HEK293 (cell line): ENCODE data around the gene IL3.
A peak's percentile ranks its signal among the peaks of the same experiment; 100 is the strongest.

Source experiments
- CTCF ChIP-seq: fragments of 450-650 bp; formaldehyde crosslinking; IDR thresholded peaks from 2 replicates; pipeline ENCODE4 v1.5.1; 2016; ENCODE audit warnings: missing biosample characterization, missing genetic modification characterization
- IKZF3 ChIP-seq: fragments of 450-650 bp; IDR thresholded peaks from 2 replicates; pipeline ENCODE4 v1.5.0; 2018; ENCODE audit warnings: missing biosample characterization, mild to moderate bottlenecking, missing genetic modification characterization, moderate library complexity
- KLF1 ChIP-seq: fragments of 450-650 bp; formaldehyde crosslinking; IDR thresholded peaks from 2 replicates; pipeline ENCODE4 v1.5.1; 2016; ENCODE audit warnings: missing biosample characterization, missing genetic modification characterization
- KLF10 ChIP-seq: fragments of 450-650 bp; IDR thresholded peaks from 2 replicates; pipeline ENCODE4 v1.5.1; 2018; ENCODE audit warnings: missing biosample characterization, mild to moderate bottlenecking, missing genetic modification characterization
- KLF16 ChIP-seq: fragments of 450-650 bp; formaldehyde crosslinking; IDR thresholded peaks from 2 replicates; pipeline ENCODE4 v1.5.1; 2017; ENCODE audit warnings: missing biosample characterization, missing genetic modification characterization
- KLF17 ChIP-seq: fragments of 450-650 bp; formaldehyde crosslinking; IDR thresholded peaks from 2 replicates; pipeline ENCODE4 v1.5.1; 2016; ENCODE audit warnings: missing biosample characterization, missing genetic modification characterization
- KLF8 ChIP-seq: fragments of 450-650 bp; formaldehyde crosslinking; IDR thresholded peaks from 2 replicates; pipeline ENCODE4 v1.5.1; 2016; ENCODE audit warnings: missing biosample characterization, missing genetic modification characterization
- MZF1 ChIP-seq: fragments of 450-650 bp; formaldehyde crosslinking; IDR thresholded peaks from 2 replicates; pipeline ENCODE4 v1.5.1; 2017; ENCODE audit warnings: missing biosample characterization, missing genetic modification characterization, borderline replicate concordance
- PRDM6 ChIP-seq: fragments of 450-650 bp; formaldehyde crosslinking; IDR thresholded peaks from 2 replicates; pipeline ENCODE4 v1.5.1; 2017; ENCODE audit warnings: missing biosample characterization, missing genetic modification characterization
- SCRT1 ChIP-seq: fragments of 450-650 bp; formaldehyde crosslinking; IDR thresholded peaks from 2 replicates; pipeline ENCODE4 v1.5.1; 2016; ENCODE audit warnings: missing biosample characterization, missing genetic modification characterization, borderline replicate concordance
- SCRT2 ChIP-seq: fragments of 450-650 bp; formaldehyde crosslinking; IDR thresholded peaks from 2 replicates; pipeline ENCODE4 v1.5.1; 2016; ENCODE audit warnings: missing biosample characterization, missing genetic modification characterization
- SP2 ChIP-seq: fragments of 450-650 bp; formaldehyde crosslinking; IDR thresholded peaks from 2 replicates; pipeline ENCODE4 v1.5.1; 2016; ENCODE audit warnings: missing biosample characterization, missing genetic modification characterization
- SP7 ChIP-seq: fragments of 450-650 bp; formaldehyde crosslinking; IDR thresholded peaks from 2 replicates; pipeline ENCODE4 v1.5.1; 2016; ENCODE audit warnings: missing biosample characterization, missing genetic modification characterization
- YY1 ChIP-seq: fragments of 450-650 bp; formaldehyde crosslinking; IDR thresholded peaks from 2 replicates; pipeline ENCODE4 v1.5.1; 2018; ENCODE audit warnings: missing biosample characterization, missing genetic modification characterization
- ZBTB1 ChIP-seq: fragments of 450-650 bp; formaldehyde crosslinking; IDR thresholded peaks from 2 replicates; pipeline ENCODE4 v1.5.1; 2016; ENCODE audit warnings: missing biosample characterization, missing genetic modification characterization
- ZBTB17 ChIP-seq: fragments of 450-650 bp; formaldehyde crosslinking; IDR thresholded peaks from 2 replicates; pipeline ENCODE4 v1.5.1; 2016; ENCODE audit warnings: missing biosample characterization, missing genetic modification characterization
- ZBTB48 ChIP-seq: fragments of 450-650 bp; formaldehyde crosslinking; IDR thresholded peaks from 2 replicates; pipeline ENCODE4 v1.5.1; 2016; ENCODE audit warnings: missing biosample characterization, missing genetic modification characterization
- ZBTB7A ChIP-seq: fragments of 450-650 bp; formaldehyde crosslinking; IDR thresholded peaks from 2 replicates; pipeline ENCODE4 v1.5.1; 2016; ENCODE audit warnings: low read depth, missing biosample characterization, missing genetic modification characterization
- ZNF155 ChIP-seq: fragments of 450-650 bp; formaldehyde crosslinking; IDR thresholded peaks from 2 replicates; pipeline ENCODE4 v1.5.1; 2016; ENCODE audit warnings: missing biosample characterization, missing genetic modification characterization
- ZNF157 ChIP-seq: fragments of 450-650 bp; formaldehyde crosslinking; IDR thresholded peaks from 2 replicates; pipeline ENCODE4 v1.5.1; 2016; ENCODE audit warnings: missing biosample characterization, missing genetic modification characterization
- ZNF280D ChIP-seq: fragments of 450-650 bp; formaldehyde crosslinking; IDR thresholded peaks from 2 replicates; pipeline ENCODE4 v1.5.1; 2016; ENCODE audit warnings: missing biosample characterization, missing genetic modification characterization
- ZNF335 ChIP-seq: fragments of 450-650 bp; formaldehyde crosslinking; conservative IDR thresholded peaks from 2 replicates; pipeline ENCODE4 v1.5.1; 2016; ENCODE audit warnings: missing biosample characterization, missing genetic modification characterization
- ZNF48 ChIP-seq: fragments of 450-650 bp; formaldehyde crosslinking; IDR thresholded peaks from 2 replicates; pipeline ENCODE4 v1.5.1; 2016; ENCODE audit warnings: missing biosample characterization, missing genetic modification characterization
- ZNF514 ChIP-seq: fragments of 450-650 bp; formaldehyde crosslinking; IDR thresholded peaks from 2 replicates; pipeline ENCODE4 v1.5.1; 2016; ENCODE audit warnings: missing biosample characterization, missing genetic modification characterization
- ZNF521 ChIP-seq: fragments of 450-650 bp; formaldehyde crosslinking; IDR thresholded peaks from 2 replicates; pipeline ENCODE4 v1.5.1; 2017; ENCODE audit warnings: missing biosample characterization, mild to moderate bottlenecking, missing genetic modification characterization
- ZNF530 ChIP-seq: fragments of 450-650 bp; formaldehyde crosslinking; IDR thresholded peaks from 2 replicates; pipeline ENCODE4 v1.5.1; 2016; ENCODE audit warnings: low read depth, missing biosample characterization, missing genetic modification characterization
- ZNF548 ChIP-seq: fragments of 450-650 bp; formaldehyde crosslinking; IDR thresholded peaks from 2 replicates; pipeline ENCODE4 v1.5.1; 2016; ENCODE audit warnings: missing biosample characterization, missing genetic modification characterization
- ZNF560 ChIP-seq: fragments of 450-650 bp; formaldehyde crosslinking; IDR thresholded peaks from 2 replicates; pipeline ENCODE4 v1.5.1; 2017; ENCODE audit warnings: missing biosample characterization, missing genetic modification characterization, borderline replicate concordance
- ZNF580 ChIP-seq: fragments of 450-650 bp; formaldehyde crosslinking; IDR thresholded peaks from 2 replicates; pipeline ENCODE4 v1.5.1; 2016; ENCODE audit warnings: missing biosample characterization, missing genetic modification characterization
- ZNF621 ChIP-seq: fragments of 450-650 bp; formaldehyde crosslinking; IDR thresholded peaks from 2 replicates; pipeline ENCODE4 v1.5.1; 2017; ENCODE audit warnings: missing biosample characterization, missing genetic modification characterization
- ZNF639 ChIP-seq: fragments of 450-650 bp; formaldehyde crosslinking; IDR thresholded peaks from 2 replicates; pipeline ENCODE4 v1.5.1; 2016; ENCODE audit warnings: missing biosample characterization, missing genetic modification characterization
- ZNF670 ChIP-seq: fragments of 450-650 bp; formaldehyde crosslinking; IDR thresholded peaks from 2 replicates; pipeline ENCODE4 v1.5.1; 2016; ENCODE audit warnings: missing biosample characterization, missing genetic modification characterization, low read depth
- ZNF747 ChIP-seq: fragments of 450-650 bp; formaldehyde crosslinking; IDR thresholded peaks from 2 replicates; pipeline ENCODE4 v1.5.1; 2016; ENCODE audit warnings: missing biosample characterization, missing genetic modification characterization
- ZNF768 ChIP-seq: fragments of 450-650 bp; formaldehyde crosslinking; IDR thresholded peaks from 2 replicates; pipeline ENCODE4 v1.5.1; 2018; ENCODE audit warnings: missing biosample characterization, mild to moderate bottlenecking, missing genetic modification characterization

IL3 gene

GRCh38 chr5:132086277-132086794, 25.9 kb downstream of the IL3 start (continued):
- no peak for TF ChIP-seq PRDM6 (tag by site-specific recombination)
- no peak for TF ChIP-seq ZNF48 (tag by site-specific recombination)
- TF ChIP-seq ZNF157 = no peak
- no peak for TF ChIP-seq MZF1
- TF ChIP-seq ZNF280D (tag by site-specific recombination) = no peak
- TF ChIP-seq SP2 (tag by site-specific recombination) = no peak
- no peak for TF ChIP-seq ZNF580
- no peak for TF ChIP-seq ZNF621
- no peak for TF ChIP-seq ZNF521 (tag by site-specific recombination)
- no peak for TF ChIP-seq KLF8
- TF ChIP-seq SCRT2 (tag by site-specific recombination) = no peak; the same call in 1 of the 2 replicates
- peak; percentile 48; the same call in 1 of the 2 replicates for TF ChIP-seq ZBTB48 (tag by site-specific recombination)
- TF ChIP-seq SP7 (tag by site-specific recombination) = no peak
- no peak for TF ChIP-seq ZNF530 (tag by site-specific recombination)
- no peak for TF ChIP-seq ZNF768
- no peak for TF ChIP-seq KLF16
- no peak for TF ChIP-seq ZBTB1 (tag by site-specific recombination)
- no peak for TF ChIP-seq ZNF747 (tag by site-specific recombination)
- no peak for TF ChIP-seq ZNF155 (tag by site-specific recombination)
- no peak for TF ChIP-seq SCRT1 (tag by site-specific recombination)
- TF ChIP-seq KLF17 (tag by site-specific recombination) = no peak
- no peak for TF ChIP-seq ZNF639 (tag by site-specific recombination)
- no peak for TF ChIP-seq IKZF3 (tag by site-specific recombination)
- no peak for TF ChIP-seq YY1
- TF ChIP-seq CTCF = no peak
- no peak for TF ChIP-seq ZNF670
- no peak for TF ChIP-seq ZNF548 (tag by site-specific recombination)
- TF ChIP-seq ZBTB7A = no peak
- peak; percentile 39; the same call in 1 of the 2 replicates for TF ChIP-seq ZNF335 (tag by site-specific recombination)
- no peak for TF ChIP-seq KLF1 (tag by site-specific recombination)
- TF ChIP-seq ZNF514 (tag by site-specific recombination) = no peak
- no peak for TF ChIP-seq KLF10 (tag by site-specific recombination)
- TF ChIP-seq ZBTB17 (tag by site-specific recombination) = no peak
- no peak for TF ChIP-seq ZNF560 (tag by site-specific recombination)
